NCI-H446 treated with DMSO at 0.1 percent for 48 hours (cell line): ENCODE measurements around the gene B9D1.

ENCODE experiments used
- DNase-seq: peaks from one replicate; lab custom pipeline; 2025; lab: John Stamatoyannopoulos, UW

The B9D1 gene

GRCh38 chr17:19338031-19338990, 24.2 kb downstream of the B9D1 start:
- DNase-seq: no peak

- no peak for DNase-seq
Measured at GRCh38 chr17:19337712-19338023, 24.9 kb downstream of the B9D1 start.

- DNase-seq: no peak
Measured at GRCh38 chr17:19336938-19337711, 25.4 kb downstream of the B9D1 start.

- no peak for DNase-seq
Measured at GRCh38 chr17:19335951-19336631, 26.4 kb downstream of the B9D1 start.

GRCh38 chr17:19334331-19334730, 28.2 kb downstream of the B9D1 start:
- DNase-seq: no peak

GRCh38 chr17:19333736-19334290, 28.7 kb downstream of the B9D1 start:
- DNase-seq: no peak

GRCh38 chr17:19333132-19333440, 29.4 kb downstream of the B9D1 start:
- no peak for DNase-seq

GRCh38 chr17:19332371-19333131, 30.0 kb downstream of the B9D1 start:
- no peak for DNase-seq

GRCh38 chr17:19331543-19332245, 30.8 kb downstream of the B9D1 start:
- DNase-seq: no peak

GRCh38 chr17:19331134-19331533, 31.4 kb downstream of the B9D1 start:
- no peak for DNase-seq

GRCh38 chr17:19330271-19330670, 32.3 kb downstream of the B9D1 start:
- no peak for DNase-seq

GRCh38 chr17:19329839-19330238, 32.7 kb downstream of the B9D1 start:
- DNase-seq: no peak

GRCh38 chr17:19329136-19329535, 33.4 kb downstream of the B9D1 start:
- DNase-seq: no peak

GRCh38 chr17:19328441-19329061, 34.0 kb downstream of the B9D1 start:
- DNase-seq: no peak

- DNase-seq: no peak
Measured at GRCh38 chr17:19327031-19327783, 35.3 kb downstream of the B9D1 start.

- no peak for DNase-seq
Measured at GRCh38 chr17:19325542-19325941, 37.0 kb downstream of the B9D1 start.

- DNase-seq: no peak
Measured at GRCh38 chr17:19322861-19323260, 39.7 kb downstream of the B9D1 start.

- no peak for DNase-seq
Measured at GRCh38 chr17:19322129-19322505, 40.4 kb downstream of the B9D1 start.

GRCh38 chr17:19321481-19322128, 40.9 kb downstream of the B9D1 start:
- DNase-seq: no peak
